GM12891 (cell line): ENCODE results near the gene PTPRR.

Experiments
- POLR2A ChIP-seq: IDR thresholded peaks from 2 replicates; pipeline ENCODE4 v1.6.1; 2011; ENCODE audit warnings: low read depth, low read length, control low read depth
- POLR2AphosphoS5 ChIP-seq: IDR thresholded peaks from 2 replicates; pipeline ENCODE4 v1.6.1; 2011; ENCODE audit warnings: low read depth, low read length, control low read depth
- POU2F2 ChIP-seq: IDR thresholded peaks from 2 replicates; pipeline ENCODE4 v1.6.1; 2011; ENCODE audit warnings: low read depth, mild to moderate bottlenecking, control low read depth, low read length, moderate library complexity
- TAF1 ChIP-seq: IDR thresholded peaks from 2 replicates; pipeline ENCODE4 v1.6.1; 2011; ENCODE audit warnings: low read depth, low read length, control low read depth

GRCh38 chr12:70645494-70646317, 274.8 kb downstream of the PTPRR start:
- TF ChIP-seq POLR2AphosphoS5, result no peak
- no peak for TF ChIP-seq POLR2A
- no peak for TF ChIP-seq POU2F2
- no peak for TF ChIP-seq TAF1
